Transverse colon (tissue), 4 donors: Measurements from ENCODE around the gene GCN1.
A peak's percentile ranks its signal among the peaks of the same experiment; 100 is the strongest.

Source experiments
- CTCF ChIP-seq, 5 experiments: fragments of 200-600 bp in 3 of 5; fragments of 450-650 bp in 2 of 5; sonication (generic) in 3 of 5; IDR thresholded peaks; 1 replicate in 2 of 5; 2 replicates in 3 of 5; pipeline ENCODE4 v1.5.1; 2016 to 2017; ENCODE audit warnings: antibody characterized with exemption in 5 of 5, inconsistent platforms in 3 of 5, mild to moderate bottlenecking in 2 of 5, moderate library complexity in 1 of 5
- EP300 ChIP-seq: sonication (generic); formaldehyde crosslinking; IDR thresholded peaks from one replicate; pipeline ENCODE4 v1.6.1; 2017; ENCODE audit warnings: antibody characterized with exemption, low read depth
- POLR2A ChIP-seq: fragments of 450-650 bp; IDR thresholded peaks from one replicate; pipeline ENCODE4 v1.6.1; 2016; ENCODE audit warnings: antibody characterized with exemption, mild to moderate bottlenecking, moderate library complexity
- POLR2AphosphoS5 ChIP-seq, 3 donors: sonication (generic); formaldehyde crosslinking; IDR thresholded peaks; one replicate each; pipeline ENCODE4 v1.6.1; 2016; ENCODE audit warnings: antibody characterized with exemption in 3 of 3

- TF ChIP-seq CTCF (IDR thresholded peaks at IDR 0.05) (no peak), POLR2AphosphoS5 (IDR thresholded peaks at IDR 0.05) (no peak), EP300 (no peak), POLR2A (peak; percentile 29)
Observed at GRCh38 chr12:120211243-120211903, 16.9 kb upstream of the GCN1 start.
